Endodermal cell (in vitro differentiated cells): ENCODE results near the gene UGT1A10. TPM values are rescaled to one million over a fixed set of nuclear protein-coding genes. Genes with fewer than 3 reads are reported as not detected.

Experiments used
- DNase-seq: peaks from one replicate; pipeline ENCODE4 v3.0.0-alpha.2; 2017
- H3K27ac ChIP-seq: 2 replicates; pipeline ENCODE4 v1.5.1; 2013; ENCODE audit warnings: mild to moderate bottlenecking, low read depth, low read length, moderate library complexity
- H3K27me3 ChIP-seq: 2 replicates; pipeline ENCODE4 v1.6.1; 2013; ENCODE audit warnings: mild to moderate bottlenecking, low read length, moderate library complexity; ENCODE audit not compliant: insufficient read depth, control insufficient read depth, poor library complexity, severe bottlenecking
- H3K36me3 ChIP-seq: 2 replicates; pipeline ENCODE4 v1.7.0; 2013; ENCODE audit warnings: mild to moderate bottlenecking, low read length, moderate library complexity; ENCODE audit not compliant: control insufficient read depth, insufficient read depth
- H3K4me1 ChIP-seq: one replicate; pipeline ENCODE4 v1.7.0; 2013; ENCODE audit warnings: low read length; ENCODE audit not compliant: control insufficient read depth, insufficient read depth
- H3K4me3 ChIP-seq: 2 replicates; pipeline ENCODE4 v1.5.1; 2013; ENCODE audit warnings: mild to moderate bottlenecking, low read length, moderate library complexity
- H3K9ac ChIP-seq: 2 replicates; pipeline ENCODE4 v1.6.1; 2013; ENCODE audit warnings: mild to moderate bottlenecking, low read length, moderate library complexity; ENCODE audit not compliant: poor library complexity, severe bottlenecking; ENCODE audit errors: extremely low read depth
- H3K9me3 ChIP-seq: 2 replicates; pipeline ENCODE4 v1.6.1; 2013; ENCODE audit warnings: mild to moderate bottlenecking, low read length, moderate library complexity; ENCODE audit not compliant: control insufficient read depth
- H3K27ac Mint-ChIP-seq: 2 replicates; pipeline ENCODE4 v1.8.0; 2020; ENCODE audit warnings: mixed read lengths
- H3K27me3 Mint-ChIP-seq: 2 replicates; pipeline ENCODE4 v1.8.0; 2021; ENCODE audit warnings: mild to moderate bottlenecking, mixed read lengths; ENCODE audit not compliant: insufficient read depth
- H3K36me3 Mint-ChIP-seq: 2 replicates; pipeline ENCODE4 v1.8.0; 2020; ENCODE audit warnings: low read depth, mixed read lengths
- H3K4me1 Mint-ChIP-seq: 2 replicates; pipeline ENCODE4 v1.8.0; 2020; ENCODE audit warnings: mixed read lengths
- H3K4me3 Mint-ChIP-seq: 2 replicates; pipeline ENCODE4 v1.8.0; 2020; ENCODE audit warnings: mild to moderate bottlenecking, moderate library complexity, mixed read lengths
- H3K9me3 Mint-ChIP-seq: 2 replicates; pipeline ENCODE4 v1.8.0; 2020; ENCODE audit warnings: mild to moderate bottlenecking, mixed read lengths
- CTCF ChIP-seq: fragments of 200-600 bp; sonication (generic); conservative IDR thresholded peaks from 2 replicates; pipeline ENCODE4 v1.5.0; 2021; ENCODE audit warnings: antibody characterized with exemption, mild to moderate bottlenecking
- WGBS, 2 experiments: methylation state at CpG; one replicate each; pipeline versions ENCODE4 v1.1.5 to v1.1.7; 2013; ENCODE audit warnings: missing lambda C conversion rate in 2 of 2, mixed read lengths in 1 of 2; ENCODE audit not compliant: insufficient coverage in 1 of 2, insufficient read length in 1 of 2; 5-methylcytosine and 5-hydroxymethylcytosine counted together
- total RNA-seq, 2 donors: library from RNA; stranded (reverse); fragmentation: NEBNext Ultra II Directional in 1 of 2; extraction: Animal tissue kit (Norgen Biotek cat#: 25700) in 1 of 2; gene quantifications; 2 replicates in 1 of 2; 3 replicates in 1 of 2; pipeline ENCODE4 v1.2.1, GENCODE V29; 2021

The UGT1A10 gene
- total RNA-seq, 2 donors from 2014 or later = 0.13 TPM; not detected in 1

- DNase-seq = no peak
- peaks cover 4% of the 10 kb centered on the region for H3K9me3 Mint-ChIP-seq
- no peaks in the 10 kb centered on the region for H3K36me3 ChIP-seq
- no peak overlapping the region for H3K27ac ChIP-seq
- no peaks in the 10 kb centered on the region for H3K9me3 ChIP-seq
- no peaks in the 10 kb centered on the region for H3K27me3 ChIP-seq
- H3K4me3 ChIP-seq = no peak overlapping the region
- H3K27ac Mint-ChIP-seq = no peak overlapping the region
- H3K4me1 ChIP-seq = no peaks in the 10 kb centered on the region
- H3K27me3 Mint-ChIP-seq = peaks cover 6% of the 10 kb centered on the region
- no peaks in the 10 kb centered on the region for H3K36me3 Mint-ChIP-seq
- no peak overlapping the region for H3K9ac ChIP-seq
- no peak overlapping the region for H3K4me3 Mint-ChIP-seq
- H3K4me1 Mint-ChIP-seq = no peaks in the 10 kb centered on the region
- WGBS, 2 experiments = 83% methylated on average over 1 of the region's 1 CpG; no CpG with 5 or more reads in 1 of the 2 experiments
- TF ChIP-seq CTCF = no peak
These were observed 34.2 kb upstream of the UGT1A10 start for GRCh38 chr2:233602076-233602475.

GRCh38 chr2:233603520-233603919 lies 32.7 kb upstream of the UGT1A10 start:
- no peak for TF ChIP-seq CTCF
- H3K9ac ChIP-seq = no peak overlapping the region
- H3K36me3 ChIP-seq = no peaks in the 10 kb centered on the region
- no peaks in the 10 kb centered on the region for H3K9me3 ChIP-seq
- H3K4me3 ChIP-seq = no peak overlapping the region
- WGBS, 2 experiments = 87 to 100% methylated on average over 4 of the region's 4 CpGs
- DNase-seq = no peak
- H3K27me3 Mint-ChIP-seq = peaks cover 4% of the 10 kb centered on the region
- H3K4me3 Mint-ChIP-seq = no peak overlapping the region
- peaks cover 4% of the 10 kb centered on the region for H3K9me3 Mint-ChIP-seq
- H3K27ac ChIP-seq = no peak overlapping the region
- no peaks in the 10 kb centered on the region for H3K4me1 ChIP-seq
- H3K27me3 ChIP-seq = no peaks in the 10 kb centered on the region
- no peak overlapping the region for H3K27ac Mint-ChIP-seq
- H3K36me3 Mint-ChIP-seq = no peaks in the 10 kb centered on the region
- no peaks in the 10 kb centered on the region for H3K4me1 Mint-ChIP-seq

GRCh38 chr2:233604826-233605225 lies 31.4 kb upstream of the UGT1A10 start:
- H3K4me1 Mint-ChIP-seq = no peaks in the 10 kb centered on the region
- H3K27me3 ChIP-seq = no peaks in the 10 kb centered on the region
- H3K36me3 ChIP-seq = no peaks in the 10 kb centered on the region
- no peaks in the 10 kb centered on the region for H3K36me3 Mint-ChIP-seq
- H3K27ac Mint-ChIP-seq = no peak overlapping the region
- no peak for DNase-seq
- H3K9ac ChIP-seq = no peak overlapping the region
- H3K4me3 Mint-ChIP-seq = no peak overlapping the region
- TF ChIP-seq CTCF = no peak
- H3K4me1 ChIP-seq = no peaks in the 10 kb centered on the region
- no peaks in the 10 kb centered on the region for H3K9me3 ChIP-seq
- H3K4me3 ChIP-seq = no peak overlapping the region
- peaks cover 4% of the 10 kb centered on the region for H3K9me3 Mint-ChIP-seq
- 89 to 93% methylated on average over 2 to 3 of the region's 3 CpGs for WGBS, 2 experiments
- peaks cover 4% of the 10 kb centered on the region for H3K27me3 Mint-ChIP-seq
- no peak overlapping the region for H3K27ac ChIP-seq
